H1 (cell line): ENCODE data around the gene OR7D2.

Experiments
- ATF3 ChIP-seq: IDR thresholded peaks from 2 replicates; pipeline ENCODE4 v1.6.1; 2011; ENCODE audit warnings: low read depth, mild to moderate bottlenecking, low read length; ENCODE audit not compliant: insufficient read depth
- CTCF ChIP-seq, 3 experiments: IDR thresholded peaks; 1 replicate in 2 of 3; 2 replicates in 1 of 3; pipeline versions ENCODE4 v1.5.1 to v1.6.1; 2011; ENCODE audit warnings: low read length in 3 of 3, mild to moderate bottlenecking in 3 of 3, inconsistent platforms in 2 of 3, low read depth in 1 of 3, moderate library complexity in 1 of 3; ENCODE audit not compliant: insufficient read depth in 1 of 3; ENCODE audit errors: control extremely low read depth in 1 of 3
- HDAC6 ChIP-seq: IDR thresholded peaks from one replicate; pipeline ENCODE4 v1.7.1; 2012; ENCODE audit warnings: low read depth, mild to moderate bottlenecking, inconsistent platforms, low read length, moderate library complexity
- KDM1A ChIP-seq: fragments of 200-600, 300-600 bp; sonication (generic); IDR thresholded peaks from 2 replicates; pipeline ENCODE4 v1.7.1; 2016; ENCODE audit warnings: mild to moderate bottlenecking, low read length, borderline replicate concordance
- POLR2A ChIP-seq, 2 experiments: IDR thresholded peaks; 1 replicate in 1 of 2; 2 replicates in 1 of 2; pipeline ENCODE4 v1.6.1; 2011; ENCODE audit warnings: low read depth in 2 of 2, low read length in 2 of 2, mild to moderate bottlenecking in 2 of 2; ENCODE audit errors: control extremely low read depth in 1 of 2
- RNF2 ChIP-seq: fragments of 200-900, 300-1000 bp; sonication (generic); IDR thresholded peaks from 2 replicates; pipeline ENCODE4 v1.7.1; 2016; ENCODE audit warnings: borderline replicate concordance, low read depth, mild to moderate bottlenecking, antibody characterized with exemption, low read length; ENCODE audit not compliant: poor library complexity, severe bottlenecking; ENCODE audit errors: missing control alignments

- TF ChIP-seq HDAC6 (no peak), POLR2A (IDR thresholded peaks at IDR 0.05; ENCODE audit: control extremely low read depth in 1 of 2, low read depth in 2 of 2, low read length in 2 of 2) (no peak), ATF3 (no peak), CTCF (IDR thresholded peaks at IDR 0.05; ENCODE audit: control extremely low read depth in 1 of 3, insufficient read depth in 1 of 3, low read depth in 1 of 3, low read length in 3 of 3) (no peak), RNF2 (no peak), KDM1A (no peak)
Observed at GRCh38 chr19:9187191-9187590, 8.4 kb downstream of the OR7D2 start.
